H1 (cell line): ENCODE data around the gene STEEP1. TPM values are rescaled to one million over a fixed set of nuclear protein-coding genes. Genes with fewer than 3 reads are reported as not detected.

Experiments used
- ASH2L ChIP-seq: fragments of 200-600, 300-600 bp; sonication (generic); IDR thresholded peaks from one replicate; pipeline ENCODE4 v1.7.1; 2017; ENCODE audit warnings: low read length
- ATF2 ChIP-seq: IDR thresholded peaks from 2 replicates; pipeline ENCODE4 v1.6.1; 2012; ENCODE audit warnings: low read length, inconsistent platforms
- BACH1 ChIP-seq: IDR thresholded peaks from 2 replicates; pipeline ENCODE4 v1.6.1; 2012; ENCODE audit warnings: low read length, improper control_type of control experiment
- BRCA1 ChIP-seq: IDR thresholded peaks from 2 replicates; pipeline ENCODE4 v1.6.1; 2012; ENCODE audit warnings: low read depth, low read length, improper control_type of control experiment
- CHD2 ChIP-seq: IDR thresholded peaks from 2 replicates; pipeline ENCODE4 v1.6.1; 2012; ENCODE audit warnings: low read length, improper control_type of control experiment
- CTCF ChIP-seq, 3 experiments: IDR thresholded peaks; 1 replicate in 2 of 3; 2 replicates in 1 of 3; pipeline versions ENCODE4 v1.5.1 to v1.6.1; 2011; ENCODE audit warnings: low read length in 3 of 3, mild to moderate bottlenecking in 3 of 3, inconsistent platforms in 2 of 3, low read depth in 1 of 3, moderate library complexity in 1 of 3; ENCODE audit not compliant: insufficient read depth in 1 of 3; ENCODE audit errors: control extremely low read depth in 1 of 3
- EGR1 ChIP-seq: IDR thresholded peaks from 2 replicates; pipeline ENCODE4 v1.6.1; 2011; ENCODE audit warnings: low read depth, low read length, borderline replicate concordance
- KDM4A ChIP-seq: IDR thresholded peaks from one replicate; pipeline ENCODE4 v1.7.1; 2012; ENCODE audit warnings: low read depth, mild to moderate bottlenecking, moderate library complexity, low read length, inconsistent platforms; ENCODE audit not compliant: severe bottlenecking
- KDM5A ChIP-seq: fragments of 200-600 bp; IDR thresholded peaks from 2 replicates; pipeline ENCODE4 v1.7.1; 2012; ENCODE audit warnings: mild to moderate bottlenecking, low read length, inconsistent platforms, mixed read lengths
- MAFK ChIP-seq: IDR thresholded peaks from 2 replicates; pipeline ENCODE4 v1.6.1; 2012; ENCODE audit warnings: low read depth, mild to moderate bottlenecking, improper control_type of control experiment, low read length
- PHF8 ChIP-seq: fragments of 200-600 bp; sonication (generic); conservative IDR thresholded peaks from 2 replicates; pipeline ENCODE4 v1.7.1; 2012; ENCODE audit warnings: low read depth, mild to moderate bottlenecking, inconsistent platforms, low read length, moderate library complexity
- RAD21 ChIP-seq, 2 experiments: IDR thresholded peaks in 1 of 2; conservative IDR thresholded peaks in 1 of 2; 2 replicates each; pipeline ENCODE4 v1.6.1; 2011; ENCODE audit warnings: low read depth in 2 of 2, low read length in 2 of 2, improper control_type of control experiment in 1 of 2, inconsistent platforms in 1 of 2, mild to moderate bottlenecking in 1 of 2, moderate library complexity in 1 of 2
- RNF2 ChIP-seq: fragments of 200-900, 300-1000 bp; sonication (generic); IDR thresholded peaks from 2 replicates; pipeline ENCODE4 v1.7.1; 2016; ENCODE audit warnings: borderline replicate concordance, low read depth, mild to moderate bottlenecking, antibody characterized with exemption, low read length; ENCODE audit not compliant: poor library complexity, severe bottlenecking; ENCODE audit errors: missing control alignments
- SP1 ChIP-seq: IDR thresholded peaks from 2 replicates; pipeline ENCODE4 v1.6.1; 2011; ENCODE audit warnings: low read depth, low read length
- SP2 ChIP-seq: IDR thresholded peaks from 2 replicates; pipeline ENCODE4 v1.6.1; 2012; ENCODE audit warnings: mild to moderate bottlenecking, low read length, inconsistent platforms
- TAF7 ChIP-seq: optimal IDR thresholded peaks from 2 replicates; pipeline ENCODE3; 2011; ENCODE audit warnings: low read depth, mild to moderate bottlenecking, inconsistent platforms, low read length, moderate library complexity, borderline replicate concordance
- TBP ChIP-seq: IDR thresholded peaks from 2 replicates; pipeline ENCODE4 v1.6.1; 2011; ENCODE audit warnings: low read depth, low read length, improper control_type of control experiment
- TEAD4 ChIP-seq: IDR thresholded peaks from 2 replicates; pipeline ENCODE4 v1.6.1; 2012; ENCODE audit warnings: low read depth, low read length, inconsistent platforms, mixed read lengths
- YY1 ChIP-seq: IDR thresholded peaks from 2 replicates; pipeline ENCODE4 v1.6.1; 2011; ENCODE audit warnings: low read depth, mild to moderate bottlenecking, low read length
- polyA plus RNA-seq, 7 experiments: library from polyadenylated mRNA; depleted of rRNA in 3 of 7; stranded (reverse) in 5 of 7; unstranded in 2 of 7; fragments of >200 nt in 5 of 7; fragments of 200-250 nt in 2 of 7; gene quantifications; 1 replicate in 5 of 7; 2 replicates in 1 of 7; 4 replicates in 1 of 7; pipeline versions ENCODE4 v1.2.1 to v1.2.3, GENCODE V29; 2011 to 2013; ENCODE audit warnings: missing spikeins in 2 of 7, mixed read lengths in 2 of 7
- total RNA-seq: library from RNA; stranded (reverse); fragmentation: NEBNext Ultra II Directional; extraction: Animal tissue kit (Norgen Biotek cat#: 25700); gene quantifications from 2 replicates; pipeline ENCODE4 v1.2.1, GENCODE V29; 2021

The STEEP1 gene
- total and polyA plus RNA-seq, 2 of the 8 experiments (the other 6 are each of a cell fraction or from before 2014, with no cell fraction given): 9.2 to 29.7 TPM

GRCh38 chrX:119574394-119575266 is 9.4 kb upstream of the STEEP1 start, which contains the start of gene UBE2A (continued):
- peak; percentile 4 to 21; a peak in 2 of 4 replicates for TF ChIP-seq RAD21 (IDR thresholded peaks at IDR 0.05 in 1 of 2, conservative IDR thresholded peaks at IDR 0.05 in 1 of 2; ENCODE audit: low read depth in 2 of 2, low read length in 2 of 2)
- TF ChIP-seq MAFK: peak; percentile 55; the same call in 1 of the 2 replicates
- peak; percentile 95 for TF ChIP-seq TBP
- no peak for TF ChIP-seq SP2
- TF ChIP-seq CTCF (IDR thresholded peaks at IDR 0.05; ENCODE audit: control extremely low read depth in 1 of 3, insufficient read depth in 1 of 3, low read depth in 1 of 3, low read length in 3 of 3): peak in 2 of 3 experiments; percentile 26 to 29; a peak in 3 of 4 replicates
- TF ChIP-seq CHD2: no peak
- no peak for TF ChIP-seq RNF2
- TF ChIP-seq PHF8: peak; percentile 86
- TF ChIP-seq TAF7: peak; percentile 90
- peak; percentile 63 for TF ChIP-seq ASH2L
- peak; percentile 91 for TF ChIP-seq BACH1
- no peak for TF ChIP-seq BRCA1
- no peak for TF ChIP-seq EGR1
- peak; percentile 70; the same call in 1 of the 2 replicates for TF ChIP-seq ATF2
- TF ChIP-seq KDM5A: no peak
- no peak for TF ChIP-seq TEAD4
- no peak for TF ChIP-seq YY1
- TF ChIP-seq KDM4A: peak; percentile 9
- peak; percentile 76; the same call in 1 of the 2 replicates for TF ChIP-seq SP1
